Rectal smooth muscle tissue (tissue), 1 donor: ENCODE measurements around the gene NBPF15.
"Not testable (repeated sequence)": the region's sequence is repeated elsewhere in the genome, so short reads cannot be mapped to it uniquely, and the experiment has no call there.

Experiments
- H3K27ac ChIP-seq: one replicate; pipeline ENCODE4 v1.7.0; 2013; ENCODE audit warnings: low read depth, low read length, inconsistent platforms
- H3K27me3 ChIP-seq: one replicate; pipeline ENCODE4 v1.7.0; 2013; ENCODE audit warnings: low read length; ENCODE audit not compliant: control insufficient read depth, insufficient read depth
- H3K36me3 ChIP-seq: one replicate; pipeline ENCODE4 v1.7.0; 2013; ENCODE audit warnings: low read length; ENCODE audit not compliant: control insufficient read depth, insufficient read depth
- H3K4me1 ChIP-seq: one replicate; pipeline ENCODE4 v1.7.0; 2013; ENCODE audit warnings: low read length; ENCODE audit not compliant: control insufficient read depth, insufficient read depth
- H3K4me3 ChIP-seq: one replicate; pipeline ENCODE4 v1.7.0; 2013; ENCODE audit warnings: low read length
- H3K9ac ChIP-seq: one replicate; pipeline ENCODE4 v1.7.0; 2013; ENCODE audit warnings: low read length

The NBPF15 gene

DNA sequence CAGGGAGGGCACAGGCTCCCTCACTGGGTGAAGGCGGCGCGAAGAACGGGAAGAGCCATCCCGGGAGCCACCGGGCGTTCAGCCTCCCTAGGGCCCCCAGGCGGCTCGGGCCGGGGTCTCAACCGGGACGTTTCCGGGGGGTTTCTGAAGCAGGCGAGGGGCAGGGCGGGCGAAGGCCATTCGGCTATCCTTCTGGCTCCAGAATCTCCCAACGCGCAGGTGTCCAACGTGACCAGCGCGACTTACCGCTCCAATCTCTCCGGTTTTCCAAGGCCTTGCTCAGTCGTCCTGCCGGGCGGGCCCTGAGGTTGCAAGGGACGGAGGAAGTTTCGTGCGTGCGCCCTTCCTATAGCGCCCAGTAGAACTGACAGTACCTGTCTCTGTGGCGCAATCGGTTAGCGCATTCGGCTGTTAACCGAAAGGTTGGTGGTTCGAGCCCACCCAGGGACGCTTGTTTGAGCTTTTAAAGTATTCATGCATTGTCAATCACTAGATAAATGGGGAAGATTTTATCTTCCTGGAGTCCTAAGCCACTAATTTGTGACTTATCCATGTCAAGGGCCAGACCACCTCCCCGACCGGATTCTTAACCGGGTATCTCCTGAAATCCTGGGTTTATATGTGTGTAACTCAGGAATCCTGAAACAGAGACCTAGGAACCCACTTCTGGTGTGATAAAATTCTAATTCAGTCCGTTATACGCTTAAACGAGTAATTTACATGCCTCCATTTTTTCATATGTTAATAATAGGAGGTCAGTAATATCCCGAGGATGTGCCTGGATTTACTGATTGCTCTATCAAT is 42.4 kb downstream of the NBPF15 start:
- H3K4me1 ChIP-seq, H3K27me3 ChIP-seq, H3K9ac ChIP-seq, H3K36me3 ChIP-seq, H3K27ac ChIP-seq: not testable (repeated sequence)
- H3K4me3 ChIP-seq = peak overlapping the region; percentile 10

DNA sequence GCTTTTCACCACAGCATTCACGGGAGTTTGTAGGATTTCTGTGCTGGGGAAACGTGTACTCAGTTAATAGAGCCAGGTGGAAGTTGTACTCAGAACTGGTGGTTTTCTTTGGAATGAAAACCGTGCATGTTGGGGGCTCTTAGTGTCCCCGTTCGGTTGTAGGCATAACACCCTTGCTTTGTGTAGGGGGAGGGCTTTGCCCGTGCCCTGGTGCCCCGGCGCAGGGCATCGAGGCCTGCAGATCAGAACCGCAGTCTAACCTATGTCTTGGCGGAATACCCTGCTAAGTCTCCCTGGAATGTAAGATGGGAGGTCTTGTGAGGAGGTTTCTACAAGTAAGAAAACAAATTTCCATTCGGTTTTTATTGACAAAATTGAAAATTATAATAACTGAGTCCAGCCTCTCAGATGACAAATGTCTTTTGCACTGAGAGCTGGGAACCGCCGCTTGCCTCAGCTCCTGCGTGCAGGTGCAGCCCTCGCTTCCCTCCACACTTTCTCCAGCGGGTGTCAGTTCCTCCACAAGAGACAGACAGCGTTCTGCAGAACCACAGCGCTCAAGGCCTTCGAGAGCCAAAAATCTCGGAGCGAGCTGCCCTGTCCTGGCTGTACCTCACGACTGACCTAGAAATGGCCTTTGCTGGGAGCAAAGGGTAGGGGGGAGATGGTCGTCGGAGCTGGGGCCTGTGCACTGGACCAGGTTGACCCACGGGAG is 47.9 kb downstream of the NBPF15 start:
- H3K9ac ChIP-seq, H3K4me1 ChIP-seq, H3K27me3 ChIP-seq, H3K27ac ChIP-seq, H3K4me3 ChIP-seq, H3K36me3 ChIP-seq: not testable (repeated sequence)

DNA sequence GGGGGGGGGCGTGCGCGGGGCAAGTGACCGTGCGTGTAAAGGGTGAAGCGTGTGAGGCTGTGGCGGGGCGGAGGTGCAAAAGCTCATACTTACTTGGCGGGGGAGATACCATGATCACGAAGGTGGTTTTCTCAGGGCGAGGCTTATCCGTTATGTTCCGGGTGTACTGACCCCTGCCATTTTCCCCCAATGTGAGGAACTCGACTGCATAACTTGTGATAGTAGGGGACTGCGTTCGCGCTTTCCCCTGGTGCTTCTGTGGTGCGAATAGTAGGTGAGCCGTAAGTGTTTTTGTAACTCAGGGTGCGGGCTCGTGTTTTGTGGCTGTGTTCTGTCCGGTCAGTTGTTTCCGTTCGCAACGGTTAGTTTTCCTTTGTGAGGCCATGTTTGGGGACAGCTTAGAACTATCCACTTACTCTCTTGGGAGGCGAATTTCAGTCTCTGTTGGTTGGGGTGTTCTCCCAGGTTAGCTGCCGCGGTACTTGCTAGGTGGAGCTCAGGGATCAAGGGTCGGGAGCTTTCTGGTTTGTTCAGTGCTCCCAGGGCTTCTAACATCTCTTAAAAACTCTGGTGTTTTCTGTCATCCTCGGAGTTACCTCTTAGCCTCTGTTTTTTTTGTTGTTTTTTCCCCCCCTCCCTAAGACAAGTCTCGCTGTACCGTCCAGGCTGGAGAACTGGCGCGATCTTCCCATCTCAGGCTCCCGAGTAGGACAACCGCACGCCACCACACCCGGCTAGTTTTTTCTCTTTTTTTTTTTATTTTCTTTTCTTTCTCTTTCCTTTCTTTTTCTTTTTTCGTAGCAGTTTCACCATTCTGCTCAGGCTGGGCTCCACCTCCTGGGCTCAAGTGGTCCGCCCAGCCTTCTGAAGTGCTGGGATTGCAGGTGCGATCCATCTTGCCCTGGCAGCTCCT is 48.7 kb downstream of the NBPF15 start:
- Histone ChIP-seq H3K9ac (peak overlapping the region; percentile 56), H3K27ac (peak overlapping the region; percentile 82), H3K4me3 (peak overlapping the region; percentile 63)
- H3K27me3 ChIP-seq, H3K36me3 ChIP-seq, H3K4me1 ChIP-seq: not testable (repeated sequence)

DNA sequence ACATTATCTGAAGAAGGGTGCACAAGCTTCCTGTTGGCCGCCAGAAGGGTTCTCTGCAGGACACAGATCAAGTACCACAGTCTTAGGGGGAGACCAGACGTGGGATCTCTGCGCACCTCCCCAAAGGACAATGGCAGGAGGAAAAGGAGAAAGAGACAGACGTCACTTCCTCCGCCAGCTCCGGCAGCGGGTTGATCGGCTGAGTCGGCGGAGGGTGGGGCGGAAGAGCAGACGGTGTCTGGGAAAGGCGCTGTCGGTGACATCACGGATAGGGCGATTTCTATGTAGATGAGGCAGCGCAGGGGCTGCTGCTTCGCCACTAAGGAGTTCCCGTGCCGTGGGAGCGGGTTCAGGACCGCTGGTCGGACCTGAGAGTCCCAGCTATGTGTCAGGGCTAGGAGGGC is 49.4 kb downstream of the NBPF15 start:
- H3K36me3 ChIP-seq, H3K9ac ChIP-seq, H3K4me1 ChIP-seq, H3K27ac ChIP-seq, H3K27me3 ChIP-seq: not testable (repeated sequence)
- H3K4me3 ChIP-seq = peak overlapping the region; percentile 19

DNA sequence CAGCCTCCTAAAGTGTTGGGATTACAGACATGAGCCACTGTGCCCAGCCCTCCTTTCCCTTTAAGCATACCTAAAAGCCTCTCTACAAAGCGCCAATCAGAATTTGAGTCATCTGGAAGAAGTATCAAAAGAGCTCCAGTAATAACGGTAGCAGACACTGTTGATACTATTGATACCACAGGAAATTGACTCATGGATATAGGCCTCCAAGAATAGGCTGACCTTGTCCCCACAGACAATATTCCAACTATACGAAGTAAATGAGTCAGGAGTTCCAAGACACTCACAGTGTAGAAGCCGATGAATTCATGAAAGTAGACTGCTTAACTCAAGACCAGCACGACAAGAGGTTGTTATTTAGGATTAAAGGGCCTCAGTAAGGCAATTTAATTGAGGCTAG is 58.7 kb downstream of the NBPF15 start:
- H3K36me3 ChIP-seq, H3K27me3 ChIP-seq, H3K4me1 ChIP-seq, H3K4me3 ChIP-seq, H3K9ac ChIP-seq, H3K27ac ChIP-seq: not testable (repeated sequence)

DNA sequence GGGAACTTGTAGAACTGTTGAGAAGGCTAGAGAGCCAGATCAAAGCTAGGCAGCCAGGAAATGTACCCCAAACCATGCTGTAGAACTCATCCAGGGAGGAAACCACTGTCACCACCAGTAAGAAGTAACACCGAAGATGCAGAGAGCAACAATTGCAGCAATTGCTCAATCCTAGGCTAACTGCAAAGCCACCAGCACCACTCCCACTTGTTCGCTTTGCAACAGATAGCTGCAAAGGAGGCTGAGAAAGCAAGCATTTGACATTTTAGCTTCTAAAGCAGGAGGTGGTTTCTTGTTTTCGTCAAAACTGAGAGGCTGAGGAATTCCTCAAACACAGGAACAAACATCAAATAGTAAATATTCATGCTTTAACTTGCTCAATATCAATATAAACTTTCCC is 89.8 kb downstream of the NBPF15 start:
- not testable (repeated sequence) for H3K36me3 ChIP-seq, H3K27ac ChIP-seq, H3K4me1 ChIP-seq, H3K4me3 ChIP-seq, H3K27me3 ChIP-seq, H3K9ac ChIP-seq
